GM18498 (cell line): ENCODE measurements around the gene SUGCT.

Experiments used
- ATAC-seq: cut with Tn5 transposase; IDR thresholded peaks from one replicate; pipeline ENCODE4 v1.9.1; 2021; ENCODE audit warnings: mild to moderate bottlenecking, moderate library complexity; ENCODE audit not compliant: unreplicated experiment

The SUGCT gene

GRCh38 chr7:40884241-40884640 lies 749.4 kb downstream of the SUGCT start:
- ATAC-seq = no peak

- ATAC-seq = no peak
Measured at GRCh38 chr7:40885503-40885902, 750.7 kb downstream of the SUGCT start.

GRCh38 chr7:40887099-40887498 lies 752.3 kb downstream of the SUGCT start:
- no peak for ATAC-seq

- no peak for ATAC-seq
Measured at GRCh38 chr7:40888499-40888898, 753.7 kb downstream of the SUGCT start.

GRCh38 chr7:40889099-40889498 lies 754.3 kb downstream of the SUGCT start:
- ATAC-seq = no peak

- no peak for ATAC-seq
Measured at GRCh38 chr7:40889539-40889938, 754.7 kb downstream of the SUGCT start.

- ATAC-seq = no peak
Measured at GRCh38 chr7:40890088-40890692, 755.4 kb downstream of the SUGCT start.

GRCh38 chr7:40891232-40891631 lies 756.4 kb downstream of the SUGCT start:
- no peak for ATAC-seq

GRCh38 chr7:40899151-40899550 lies 764.3 kb downstream of the SUGCT start:
- no peak for ATAC-seq

- no peak for ATAC-seq
Measured at GRCh38 chr7:40899636-40900507, 765.1 kb downstream of the SUGCT start.

GRCh38 chr7:40903872-40904271 lies 769.1 kb downstream of the SUGCT start:
- ATAC-seq = no peak

- ATAC-seq = no peak
Measured at GRCh38 chr7:40907286-40907685, 772.5 kb downstream of the SUGCT start.

GRCh38 chr7:40909346-40909980 lies 774.7 kb downstream of the SUGCT start:
- no peak for ATAC-seq
